Neural crest cell (in vitro differentiated cells): ENCODE measurements around the gene STARD7. TPM values are rescaled to one million over a fixed set of nuclear protein-coding genes. Genes with fewer than 3 reads are reported as not detected.
A peak's percentile ranks its signal among the peaks of the same experiment; 100 is the strongest.

Experiments used
- DNase-seq: peaks from one replicate; pipeline ENCODE4 v3.0.0; 2021; ENCODE audit warnings: low read depth, mixed read lengths, low spot score
- H3K27ac Mint-ChIP-seq: one replicate; pipeline ENCODE4 v1.8.0; 2021; ENCODE audit warnings: mild to moderate bottlenecking, mixed read lengths; ENCODE audit not compliant: unreplicated experiment
- H3K27me3 Mint-ChIP-seq: 2 replicates; pipeline ENCODE4 v1.8.0; 2021; ENCODE audit warnings: low read depth, mild to moderate bottlenecking, mixed read lengths
- H3K36me3 Mint-ChIP-seq: 2 replicates; pipeline ENCODE4 v1.8.0; 2021; ENCODE audit warnings: low read depth, mild to moderate bottlenecking, mixed read lengths
- H3K4me1 Mint-ChIP-seq: 2 replicates; pipeline ENCODE4 v1.8.0; 2021; ENCODE audit warnings: mixed read lengths
- H3K4me3 Mint-ChIP-seq: one replicate; pipeline ENCODE4 v1.8.0; 2021; ENCODE audit warnings: mild to moderate bottlenecking, mixed read lengths
- H3K9me3 Mint-ChIP-seq: 2 replicates; pipeline ENCODE4 v1.8.0; 2021; ENCODE audit warnings: mixed read lengths
- CTCF ChIP-seq: fragments of 200-600 bp; sonication (generic); conservative IDR thresholded peaks from 2 replicates; pipeline ENCODE4 v1.5.0; 2021; ENCODE audit warnings: antibody characterized with exemption, mild to moderate bottlenecking
- total RNA-seq: library from RNA; stranded (reverse); gene quantifications from 2 replicates; pipeline ENCODE4 v1.2.1, GENCODE V29; 2021

STARD7 gene
- total RNA-seq, 1 donor from 2014 or later = 178 TPM

DNA sequence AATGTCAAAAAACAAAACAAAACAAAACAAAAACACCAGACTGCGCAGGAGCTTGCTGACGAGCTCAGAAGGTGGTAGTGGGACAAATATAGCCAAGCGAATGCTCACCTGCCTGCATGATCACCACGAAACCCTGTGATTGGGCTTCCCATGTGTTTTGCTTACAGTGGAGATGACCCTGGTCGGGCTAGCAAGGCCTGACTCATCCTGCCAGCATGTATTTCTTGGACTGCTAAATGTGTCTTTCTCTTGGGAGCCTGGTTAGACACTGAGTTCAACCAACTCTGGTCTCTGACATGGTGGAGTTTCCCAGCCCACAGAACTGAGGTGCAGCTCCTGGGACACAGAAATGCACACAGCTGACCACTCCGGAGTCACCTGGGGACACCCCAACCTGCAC lies 32.7 kb downstream of the STARD7 start:
- no peaks in the 10 kb centered on the region for H3K9me3 Mint-ChIP-seq
- peaks cover 3% of the 10 kb centered on the region for H3K4me1 Mint-ChIP-seq
- H3K36me3 Mint-ChIP-seq = no peaks in the 10 kb centered on the region
- no peak for DNase-seq
- no peak overlapping the region for H3K27ac Mint-ChIP-seq
- no peak overlapping the region for H3K4me3 Mint-ChIP-seq
- peaks cover 9% of the 10 kb centered on the region for H3K27me3 Mint-ChIP-seq
- no peak for TF ChIP-seq CTCF

DNA sequence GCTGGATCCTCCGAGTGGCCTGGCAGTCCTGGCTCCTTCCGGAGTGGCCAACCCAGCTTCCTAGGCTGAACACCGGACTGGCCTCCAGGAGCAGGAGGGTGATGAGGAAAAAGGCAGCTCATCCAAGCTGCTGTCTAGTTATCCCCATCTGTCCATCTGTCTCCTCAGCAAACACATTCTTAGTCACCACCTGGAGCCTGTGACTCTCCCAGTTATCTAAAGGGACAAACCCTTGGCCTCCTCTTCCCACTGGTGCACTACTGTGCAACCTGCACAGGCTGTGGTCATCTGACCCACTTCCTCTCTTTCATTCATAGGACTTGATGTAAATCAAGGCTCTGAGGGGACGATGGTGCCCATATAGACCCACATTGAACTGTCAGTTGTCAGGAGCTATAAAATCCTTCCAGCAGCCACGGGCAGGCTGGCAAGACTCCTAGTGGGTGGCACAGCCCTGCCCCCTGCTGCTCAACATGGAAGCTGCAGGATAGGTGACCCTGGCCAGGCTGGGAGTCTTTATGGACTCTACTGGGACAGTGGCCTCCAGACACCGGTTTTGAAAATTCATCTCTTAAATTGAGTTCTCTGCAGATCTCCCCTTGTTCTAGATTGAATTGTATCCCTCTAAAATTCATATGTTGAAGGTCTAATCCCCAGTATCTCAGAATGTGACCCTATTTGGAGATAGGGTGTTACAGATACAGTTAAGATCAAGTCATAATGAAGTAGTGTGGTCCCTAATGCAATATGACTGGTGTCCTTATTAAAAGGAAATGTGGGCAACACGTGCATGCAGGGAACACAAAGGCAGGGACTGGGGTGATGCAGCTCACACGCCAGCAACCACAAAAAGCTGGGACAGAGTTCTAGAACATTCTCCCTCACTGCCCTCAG lies 34.1 kb downstream of the STARD7 start:
- H3K9me3 Mint-ChIP-seq = no peaks in the 10 kb centered on the region
- no peak overlapping the region for H3K27ac Mint-ChIP-seq
- H3K4me1 Mint-ChIP-seq = peaks cover 3% of the 10 kb centered on the region
- peak; percentile 79 for DNase-seq
- H3K4me3 Mint-ChIP-seq = no peak overlapping the region
- H3K36me3 Mint-ChIP-seq = no peaks in the 10 kb centered on the region
- TF ChIP-seq CTCF = peak; percentile 94
- H3K27me3 Mint-ChIP-seq = peaks cover 9% of the 10 kb centered on the region

GRCh38 chr2:96171831-96172230 lies 36.8 kb downstream of the STARD7 start:
- no peak for DNase-seq
- H3K4me1 Mint-ChIP-seq = peaks cover 3% of the 10 kb centered on the region
- no peaks in the 10 kb centered on the region for H3K36me3 Mint-ChIP-seq
- peaks cover 9% of the 10 kb centered on the region for H3K27me3 Mint-ChIP-seq
- TF ChIP-seq CTCF = no peak
- no peak overlapping the region for H3K4me3 Mint-ChIP-seq
- no peak overlapping the region for H3K27ac Mint-ChIP-seq
- H3K9me3 Mint-ChIP-seq = no peaks in the 10 kb centered on the region

- no peak for TF ChIP-seq CTCF
- H3K4me1 Mint-ChIP-seq = peaks cover 3% of the 10 kb centered on the region
- no peak overlapping the region for H3K27ac Mint-ChIP-seq
Measured at GRCh38 chr2:96170626-96171025, 38.0 kb downstream of the STARD7 start.

GRCh38 chr2:96169868-96170507 lies 38.6 kb downstream of the STARD7 start:
- no peak for DNase-seq
- Mint-ChIP-seq H3K27ac (no peak overlapping the region), H3K27me3 (peaks cover 3% of the 10 kb centered on the region), H3K4me3 (no peak overlapping the region), H3K9me3 (no peaks in the 10 kb centered on the region), H3K4me1 (peaks cover 4% of the 10 kb centered on the region), H3K36me3 (no peaks in the 10 kb centered on the region)
- no peak for TF ChIP-seq CTCF

More at GRCh38 chr2:96170626-96171025, 38.0 kb downstream of the STARD7 start:
- Mint-ChIP-seq H3K9me3 (no peaks in the 10 kb centered on the region), H3K4me3 (no peak overlapping the region), H3K36me3 (no peaks in the 10 kb centered on the region), H3K27me3 (peaks cover 3% of the 10 kb centered on the region)
- no peak for DNase-seq
